Measurements from ENCODE around the gene SERPINB2. TPM values are rescaled to one million over a fixed set of nuclear protein-coding genes. Genes with fewer than 3 reads are reported as not detected.
"Not testable (repeated sequence)": the region's sequence is repeated elsewhere in the genome, so short reads cannot be mapped to it uniquely, and the experiment has no call there.

SERPINB2 gene
- total RNA-seq, 1 experiment from 2014 or later: 24.2 TPM

GRCh38 chr18:63936156-63936931 lies 48.8 kb downstream of the SERPINB2 start:
- DNase-seq (ENCODE audit: low read depth): peak; percentile 84

- no peak for DNase-seq (ENCODE audit: low read depth)
These were observed 49.5 kb downstream of the SERPINB2 start for GRCh38 chr18:63936932-63937393.

- no peak for DNase-seq (ENCODE audit: low read depth)
These were observed 52.5 kb downstream of the SERPINB2 start for GRCh38 chr18:63940008-63940407.

GRCh38 chr18:63940543-63941050 lies 53.1 kb downstream of the SERPINB2 start:
- DNase-seq (ENCODE audit: low read depth): not testable (repeated sequence)

GRCh38 chr18:63947051-63947790 lies 59.7 kb downstream of the SERPINB2 start:
- no peak for DNase-seq (ENCODE audit: low read depth)

GRCh38 chr18:63949068-63949737 lies 61.7 kb downstream of the SERPINB2 start, which contains the start of gene HMSD:
Gene HMSD (plus strand): TSS chr18:63949301. CDS start chr18:63953456, 4,155 bp downstream.
- peak; percentile 69 for DNase-seq (ENCODE audit: low read depth)

- DNase-seq (ENCODE audit: low read depth): peak; percentile 48
These were observed 63.8 kb downstream of the SERPINB2 start for GRCh38 chr18:63951302-63951705.

Other genes with a start within 250 kb of the SERPINB2 start
- 0.05 TPM in 1 of 2 replicates, not detected in the other for gene SERPINB4, start 243.4 kb upstream of the SERPINB2 start, total RNA-seq (2014; rRNA removed; shearing (Covaris generic))
- gene SERPINB3, start 225.8 kb upstream of the SERPINB2 start, total RNA-seq (2014; rRNA removed; shearing (Covaris generic)): not detected in 2 replicates
- not detected in 2 replicates for gene SERPINB11, start 184.7 kb upstream of the SERPINB2 start, total RNA-seq (2014; rRNA removed; shearing (Covaris generic))
- 15.7 and 20.8 TPM in 2 replicates for gene SERPINB7, start 112.3 kb upstream of the SERPINB2 start, total RNA-seq (2014; rRNA removed; shearing (Covaris generic))
- gene SERPINB10, start 20.3 kb downstream of the SERPINB2 start, total RNA-seq (2014; rRNA removed; shearing (Covaris generic)): not detected in 2 replicates
- gene HMSD, start 61.6 kb downstream of the SERPINB2 start, total RNA-seq (2014; rRNA removed; shearing (Covaris generic)): 0.84 and 1.6 TPM in 2 replicates
- 24.9 and 27.5 TPM in 2 replicates for gene SERPINB8, start 82.4 kb downstream of the SERPINB2 start, total RNA-seq (2014; rRNA removed; shearing (Covaris generic))